H1 (cell line): ENCODE data around the gene UNC13D. TPM values are rescaled to one million over a fixed set of nuclear protein-coding genes. Genes with fewer than 3 reads are reported as not detected.
A peak's percentile ranks its signal among the peaks of the same experiment; 100 is the strongest.

Experiments
- CTCF ChIA-PET: fragments of 300-600 bp; sonication (Branson Sonifier 250); formaldehyde crosslinking; loops from one replicate; lab custom pipeline; 2021; ENCODE audit not compliant: partially characterized antibody; lab: Charles Lee
- POLR2A ChIA-PET: fragments of 300-600 bp; sonication (Branson Sonifier 250); formaldehyde crosslinking; loops from one replicate; lab custom pipeline; 2021; ENCODE audit warnings: inconsistent platforms; ENCODE audit not compliant: partially characterized antibody; lab: Charles Lee
- DNase-seq, 2 experiments: peaks; one replicate each; pipeline versions ENCODE4 v3.0.0 to v3.0.0-alpha.2; 2010 to 2022; ENCODE audit warnings: low spot score in 2 of 2, low read depth in 1 of 2, mixed read lengths in 1 of 2
- FAIRE-seq: peaks from 2 replicates; lab custom pipeline; 2011; peaks lifted over from hg19 to GRCh38; lab: Jason Lieb, UNC
- H2AFZ ChIP-seq: 2 replicates; pipeline ENCODE4 v1.8.1; 2012; ENCODE audit warnings: low read length, inconsistent platforms
- H2AK5ac ChIP-seq: 2 replicates; pipeline ENCODE4 v1.6.1; 2013; ENCODE audit warnings: low read depth, low read length
- H2BK120ac ChIP-seq: replicated peaks from 2 replicates; pipeline ENCODE3; 2013; ENCODE audit warnings: low read depth, low read length, inconsistent platforms
- H2BK12ac ChIP-seq: 2 replicates; pipeline ENCODE4 v1.6.1; 2013; ENCODE audit warnings: low read depth, low read length
- H2BK15ac ChIP-seq: 2 replicates; pipeline ENCODE4 v1.6.1; 2013; ENCODE audit warnings: low read length
- H2BK20ac ChIP-seq: 2 replicates; pipeline ENCODE4 v1.6.1; 2013; ENCODE audit warnings: low read length
- H2BK5ac ChIP-seq: 2 replicates; pipeline ENCODE4 v1.6.1; 2013; ENCODE audit warnings: low read depth, low read length
- H3K14ac ChIP-seq: 2 replicates; pipeline ENCODE4 v1.6.1; 2013; ENCODE audit warnings: inconsistent platforms; ENCODE audit not compliant: insufficient read length
- H3K18ac ChIP-seq: 2 replicates; pipeline ENCODE4 v1.6.1; 2013; ENCODE audit warnings: low read length; ENCODE audit errors: extremely low read depth
- H3K23ac ChIP-seq: 2 replicates; pipeline ENCODE4 v1.6.1; 2013; ENCODE audit warnings: inconsistent platforms; ENCODE audit not compliant: insufficient read length
- H3K23me2 ChIP-seq: 2 replicates; pipeline ENCODE4 v1.6.1; 2013; ENCODE audit warnings: low read depth, low read length
- H3K27ac ChIP-seq: 2 replicates; pipeline ENCODE4 v1.6.1; 2011; ENCODE audit warnings: low read depth, low read length, inconsistent platforms
- H3K27me3 ChIP-seq, 4 experiments: replicated peaks in 1 of 4; 1 replicate in 1 of 4; 2 replicates in 3 of 4; pipeline versions ENCODE4 v1.6.1 to v1.8.1; 2011 to 2013; ENCODE audit warnings: low read length in 3 of 4, mild to moderate bottlenecking in 3 of 4, inconsistent platforms in 2 of 4, mixed read lengths in 2 of 4, moderate library complexity in 1 of 4; ENCODE audit not compliant: control insufficient read depth in 3 of 4, insufficient read depth in 3 of 4; ENCODE audit errors: extremely low read depth in 1 of 4
- H3K36me3 ChIP-seq, 4 experiments: 2 replicates each; pipeline versions ENCODE4 v1.6.1 to v1.8.1; 2011 to 2013; ENCODE audit warnings: mild to moderate bottlenecking in 4 of 4, low read length in 3 of 4, moderate library complexity in 2 of 4, control low read depth in 1 of 4, inconsistent platforms in 1 of 4; ENCODE audit not compliant: insufficient read depth in 4 of 4, control insufficient read depth in 2 of 4
- H3K4ac ChIP-seq: replicated peaks from 2 replicates; pipeline ENCODE3; 2013; ENCODE audit warnings: low read length, low read depth, mixed read lengths, inconsistent platforms; ENCODE audit not compliant: insufficient read length
- H3K4me1 ChIP-seq, 4 experiments: replicated peaks in 1 of 4; 1 replicate in 1 of 4; 2 replicates in 3 of 4; pipeline versions ENCODE4 v1.6.1 to v1.8.1; 2011 to 2013; ENCODE audit warnings: low read length in 3 of 4, inconsistent platforms in 2 of 4, mixed read lengths in 1 of 4; ENCODE audit not compliant: insufficient read depth in 4 of 4, control insufficient read depth in 3 of 4
- H3K4me2 ChIP-seq, 2 experiments: 2 replicates each; pipeline versions ENCODE4 v1.6.1 to v1.8.1; 2011 to 2013; ENCODE audit warnings: low read depth in 2 of 2, low read length in 2 of 2, control low read depth in 1 of 2, inconsistent platforms in 1 of 2, mild to moderate bottlenecking in 1 of 2; ENCODE audit not compliant: insufficient read depth in 1 of 2
- H3K4me3 ChIP-seq, 4 experiments: fragments of 200-600, 300-600 bp in 1 of 4; sonication (generic), shearing (Covaris generic), sonication (Bioruptor Twin) in 1 of 4; 2 replicates each; pipeline versions ENCODE4 v1.5.1 to v1.8.1; 2011 to 2016; ENCODE audit warnings: low read length in 4 of 4, low read depth in 3 of 4, control low read depth in 2 of 4, inconsistent platforms in 2 of 4, mild to moderate bottlenecking in 2 of 4, mixed read lengths in 1 of 4, moderate library complexity in 1 of 4; ENCODE audit not compliant: insufficient read depth in 2 of 4; ENCODE audit errors: extremely low read depth in 1 of 4
- H3K56ac ChIP-seq: replicated peaks from 2 replicates; pipeline ENCODE3; 2013; ENCODE audit warnings: low read depth, mild to moderate bottlenecking, mixed read lengths, low read length, inconsistent platforms; ENCODE audit not compliant: insufficient read length
- H3K79me1 ChIP-seq: 2 replicates; pipeline ENCODE4 v1.6.1; 2013; ENCODE audit warnings: low read depth, low read length, control low read depth
- H3K79me2 ChIP-seq, 2 experiments: 2 replicates each; pipeline versions ENCODE4 v1.6.1 to v1.8.1; 2012 to 2013; ENCODE audit warnings: low read length in 2 of 2, mild to moderate bottlenecking in 2 of 2, inconsistent platforms in 1 of 2; ENCODE audit not compliant: insufficient read depth in 2 of 2, control insufficient read depth in 1 of 2
- H3K9ac ChIP-seq, 4 experiments: replicated peaks in 1 of 4; 1 replicate in 1 of 4; 2 replicates in 3 of 4; pipeline versions ENCODE4 v1.6.1 to v1.8.1; 2011 to 2013; ENCODE audit warnings: low read depth in 3 of 4, low read length in 3 of 4, control low read depth in 2 of 4, mild to moderate bottlenecking in 2 of 4, moderate library complexity in 2 of 4, inconsistent platforms in 1 of 4; ENCODE audit errors: extremely low read depth in 1 of 4
- H3K9me3 ChIP-seq, 2 experiments: 2 replicates each; pipeline versions ENCODE4 v1.6.1 to v1.8.1; 2012 to 2013; ENCODE audit warnings: mild to moderate bottlenecking in 2 of 2, moderate library complexity in 2 of 2, control low read depth in 1 of 2, inconsistent platforms in 1 of 2, low read depth in 1 of 2, low read length in 1 of 2, mixed read lengths in 1 of 2; ENCODE audit not compliant: insufficient read depth in 2 of 2
- H4K20me1 ChIP-seq, 2 experiments: replicated peaks in 1 of 2; 2 replicates each; pipeline versions ENCODE3 to v1.8.1; 2011 to 2013; ENCODE audit warnings: inconsistent platforms in 2 of 2, low read length in 2 of 2, mild to moderate bottlenecking in 1 of 2; ENCODE audit not compliant: insufficient read depth in 2 of 2, control insufficient read depth in 1 of 2
- H4K5ac ChIP-seq: 2 replicates; pipeline ENCODE4 v1.6.1; 2013; ENCODE audit warnings: low read length, low read depth, mixed read lengths, inconsistent platforms; ENCODE audit not compliant: insufficient read length
- H4K8ac ChIP-seq: 2 replicates; pipeline ENCODE4 v1.8.0; 2013; ENCODE audit warnings: mild to moderate bottlenecking, moderate library complexity, low read length, inconsistent platforms; ENCODE audit not compliant: insufficient read depth; ENCODE audit errors: extremely low read depth
- H4K91ac ChIP-seq: replicated peaks from 2 replicates; pipeline ENCODE3; 2013; ENCODE audit warnings: low read length, mixed read lengths, inconsistent platforms; ENCODE audit not compliant: insufficient read length
- BACH1 ChIP-seq: IDR thresholded peaks from 2 replicates; pipeline ENCODE4 v1.6.1; 2012; ENCODE audit warnings: low read length, improper control_type of control experiment
- CHD2 ChIP-seq: IDR thresholded peaks from 2 replicates; pipeline ENCODE4 v1.6.1; 2012; ENCODE audit warnings: low read length, improper control_type of control experiment
- CTBP2 ChIP-seq: IDR thresholded peaks from 2 replicates; pipeline ENCODE4 v1.7.0; 2011; ENCODE audit warnings: borderline replicate concordance, mild to moderate bottlenecking, moderate library complexity, mixed read lengths, low read length; ENCODE audit not compliant: insufficient read depth, insufficient read length
- FOSL1 ChIP-seq: IDR thresholded peaks from 2 replicates; pipeline ENCODE4 v1.6.1; 2011; ENCODE audit warnings: mild to moderate bottlenecking, low read depth, low read length, moderate library complexity; ENCODE audit not compliant: insufficient read depth
- KDM1A ChIP-seq: fragments of 200-600, 300-600 bp; sonication (generic); IDR thresholded peaks from 2 replicates; pipeline ENCODE4 v1.7.1; 2016; ENCODE audit warnings: mild to moderate bottlenecking, low read length, borderline replicate concordance
- NANOG ChIP-seq: IDR thresholded peaks from 2 replicates; pipeline ENCODE4 v1.6.1; 2011; ENCODE audit warnings: low read length, low read depth, mild to moderate bottlenecking, inconsistent platforms; ENCODE audit not compliant: insufficient read depth, poor library complexity, severe bottlenecking
- RFX5 ChIP-seq: IDR thresholded peaks from 2 replicates; pipeline ENCODE4 v1.6.1; 2011; ENCODE audit warnings: low read depth, low read length, improper control_type of control experiment, borderline replicate concordance
- TEAD4 ChIP-seq: IDR thresholded peaks from 2 replicates; pipeline ENCODE4 v1.6.1; 2012; ENCODE audit warnings: low read depth, low read length, inconsistent platforms, mixed read lengths
- YY1 ChIP-seq: IDR thresholded peaks from 2 replicates; pipeline ENCODE4 v1.6.1; 2011; ENCODE audit warnings: low read depth, mild to moderate bottlenecking, low read length
- WGBS, 2 experiments: shearing (Covaris generic) in 1 of 2; methylation state at CpG; one replicate each; pipeline versions ENCODE4 v1.1.6 to v1.1.7; 2013 to 2015; ENCODE audit warnings: low lambda C conversion rate in 2 of 2, mixed read lengths in 2 of 2, inconsistent platforms in 1 of 2, low coverage in 1 of 2, missing lambda C conversion rate in 1 of 2; ENCODE audit not compliant: insufficient replicate concordance in 2 of 2, insufficient coverage in 1 of 2, insufficient read length in 1 of 2; ENCODE audit errors: extremely low coverage in 1 of 2, missing lambda C conversion rate in 1 of 2; 5-methylcytosine and 5-hydroxymethylcytosine counted together
- polyA plus RNA-seq, 7 experiments: library from polyadenylated mRNA; depleted of rRNA in 3 of 7; stranded (reverse) in 5 of 7; unstranded in 2 of 7; fragments of >200 nt in 5 of 7; fragments of 200-250 nt in 2 of 7; gene quantifications; 1 replicate in 5 of 7; 2 replicates in 1 of 7; 4 replicates in 1 of 7; pipeline versions ENCODE4 v1.2.1 to v1.2.3, GENCODE V29; 2011 to 2013; ENCODE audit warnings: missing spikeins in 2 of 7, mixed read lengths in 2 of 7
- total RNA-seq: library from RNA; stranded (reverse); fragmentation: NEBNext Ultra II Directional; extraction: Animal tissue kit (Norgen Biotek cat#: 25700); gene quantifications from 2 replicates; pipeline ENCODE4 v1.2.1, GENCODE V29; 2021
- TF ChIP-seq, protein P1 (sequence below): IDR thresholded peaks from 2 replicates; pipeline ENCODE4 v1.6.1; 2012; ENCODE audit warnings: inconsistent platforms

The UNC13D gene
- total and polyA plus RNA-seq, 2 of the 8 experiments (the other 6 are each of a cell fraction or from before 2014, with no cell fraction given), result 3.6 to 8.4 TPM

DNA sequence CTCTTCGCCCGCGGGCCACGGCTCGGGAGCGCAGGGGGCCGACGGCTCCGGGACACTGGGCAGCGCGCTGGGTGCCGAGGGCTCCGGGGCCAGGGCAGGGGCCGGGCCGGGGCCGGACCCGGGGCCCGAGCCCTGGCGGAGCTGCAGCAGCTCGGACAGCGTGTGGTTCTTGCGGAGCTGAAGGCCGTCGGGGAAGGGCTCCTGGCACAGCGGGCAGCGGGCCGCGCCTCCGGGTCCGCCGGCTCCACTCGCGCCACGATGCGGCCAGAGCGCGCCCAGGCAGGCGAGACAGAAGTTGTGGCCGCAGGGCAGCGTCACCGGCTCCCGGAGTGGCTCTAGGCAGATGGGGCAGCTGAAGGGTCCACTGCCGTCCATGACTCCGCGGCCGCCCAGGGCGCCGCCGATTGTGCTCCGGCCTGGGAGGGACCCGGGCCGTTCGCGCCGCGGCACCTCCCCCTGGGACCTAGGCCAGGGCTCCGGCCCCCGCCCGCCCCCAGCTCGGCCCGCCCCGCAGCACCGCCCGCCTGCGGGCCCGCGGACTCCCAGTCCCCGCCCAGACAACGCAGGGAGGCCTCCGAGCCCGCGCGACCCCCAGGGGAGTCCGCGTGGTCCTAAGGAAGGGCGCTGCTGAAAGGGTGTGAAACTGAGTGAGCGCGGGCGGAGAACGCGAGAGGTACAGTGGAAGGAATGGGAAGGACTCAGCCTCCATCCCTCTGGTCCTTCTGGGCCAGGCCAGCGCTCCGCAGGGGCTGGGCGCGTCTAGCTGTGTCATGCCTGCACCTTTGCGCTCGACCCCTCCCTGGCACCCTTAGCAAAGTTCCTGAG lies 34.2 kb upstream of the UNC13D start, which contains the start of gene TRIM47:
TSS of gene TRIM47 (minus strand) at position 408 of the 825 bp plus-strand sequence. CDS start at position 375, 33 bp downstream.
- H2BK20ac ChIP-seq, result no peak within 1 kb of the TSS
- peak within 1 kb of the TSS; percentile 71 for H3K18ac ChIP-seq
- H3K79me1 ChIP-seq, result no peaks in the 10 kb centered on the region
- no peak within 1 kb of the TSS for H3K56ac ChIP-seq
- H2BK5ac ChIP-seq, result no peak within 1 kb of the TSS
- H2BK12ac ChIP-seq, result peak within 1 kb of the TSS; percentile 20; the same call in 1 of the 2 replicates
- H3K36me3 ChIP-seq, result no peaks in the 10 kb centered on the region
- DNase-seq, result peak in 1 of 2 experiments; percentile 71
- no peak within 1 kb of the TSS for H4K91ac ChIP-seq
- 6% methylated on average over 56 of the region's 87 CpGs; no CpG with 5 or more reads in 1 of the 2 experiments for WGBS, 2 experiments
- H3K27me3 ChIP-seq, result peaks cover 10 to 31% (median 24%) of the 10 kb centered on the region in 4 experiments
- H3K9me3 ChIP-seq, result no peaks in the 10 kb centered on the region
- peak within 1 kb of the TSS; percentile 88 for H4K8ac ChIP-seq
- H3K4me1 ChIP-seq, result peaks cover 0 to 22% (median 12%) of the 10 kb centered on the region in 4 experiments; a peak in 6 of 7 replicates
- peak within 1 kb of the TSS; percentile 58 for H2AFZ ChIP-seq
- H3K9ac ChIP-seq, result peak within 1 kb of the TSS in 2 of 4 experiments; percentile 6 to 53; a peak in 3 of 7 replicates
- TF ChIP-seq, protein P1, sequence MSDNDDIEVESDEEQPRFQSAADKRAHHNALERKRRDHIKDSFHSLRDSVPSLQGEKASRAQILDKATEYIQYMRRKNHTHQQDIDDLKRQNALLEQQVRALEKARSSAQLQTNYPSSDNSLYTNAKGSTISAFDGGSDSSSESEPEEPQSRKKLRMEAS, result peak; percentile 72
- peak; percentile 44; the same call in 1 of the 2 replicates for TF ChIP-seq TEAD4
- TF ChIP-seq CTBP2, result no peak
- TF ChIP-seq BACH1, result 0 out of 2 replicates have a peak, but pooled peaks have one; percentile 8
- TF ChIP-seq NANOG, result no peak
- TF ChIP-seq YY1, result no peak
- TF ChIP-seq FOSL1, result peak; percentile 70; the same call in 1 of the 2 replicates
- no peak for TF ChIP-seq KDM1A
- peak; percentile 29; the same call in 1 of the 2 replicates for TF ChIP-seq CHD2
- TF ChIP-seq RFX5, result no peak
- CTCF ChIA-PET, result interaction anchor here (1.0 to 11.3 kb wide), 13 partner anchors 9 to 136 kb away, joined by 3 to 157 read pairs (median 4); partner anchors contain the start of gene TRIM65
- no peak within 1 kb of the TSS for H3K14ac ChIP-seq
- peaks cover 15% of the 10 kb centered on the region; the same call in 1 of the 2 replicates for H3K23me2 ChIP-seq
- H3K4me2 ChIP-seq, result peak within 1 kb of the TSS; percentile 73 to 94
- no peak within 1 kb of the TSS for H2BK120ac ChIP-seq
- no peak within 1 kb of the TSS for H2AK5ac ChIP-seq
- no peak within 1 kb of the TSS for H3K23ac ChIP-seq
- no peak within 1 kb of the TSS for H3K4ac ChIP-seq
- POLR2A ChIA-PET, result interaction anchor here (1.2 to 12.1 kb wide), 12 partner anchors 11 to 201 kb away, joined by 3 to 143 read pairs (median 5); partner anchors contain the start of genes TRIM65, UNC13D, WBP2 and ZACN
- peak within 1 kb of the TSS; percentile 40 to 72 (median 66) for H3K4me3 ChIP-seq
- no peaks in the 10 kb centered on the region for H3K79me2 ChIP-seq
- no peak within 1 kb of the TSS for H4K5ac ChIP-seq
- H4K20me1 ChIP-seq, result peaks cover 0 to 3% of the 10 kb centered on the region in 2 experiments
- H2BK15ac ChIP-seq, result no peak within 1 kb of the TSS; the same call in 1 of the 2 replicates
- FAIRE-seq, result no peak
- H3K27ac ChIP-seq, result no peak within 1 kb of the TSS
